Muscle layer of duodenum (tissue), 2 donors: ENCODE data around the gene CTBP1.
A peak's percentile ranks its signal among the peaks of the same experiment; 100 is the strongest.

Experiments
- H3K27ac ChIP-seq: one replicate; pipeline ENCODE4 v1.7.0; 2013; ENCODE audit warnings: mild to moderate bottlenecking, low read length
- H3K27me3 ChIP-seq: one replicate; pipeline ENCODE4 v1.7.0; 2013; ENCODE audit warnings: low read depth, mild to moderate bottlenecking, control low read depth, low read length
- H3K36me3 ChIP-seq, 2 donors: one replicate each; pipeline ENCODE4 v1.7.0; 2013; ENCODE audit warnings: low read length in 2 of 2, control low read depth in 1 of 2, mild to moderate bottlenecking in 1 of 2; ENCODE audit not compliant: insufficient read depth in 2 of 2, control insufficient read depth in 1 of 2
- H3K4me1 ChIP-seq, 2 donors: one replicate each; pipeline ENCODE4 v1.7.0; 2013; ENCODE audit warnings: low read length in 2 of 2, mild to moderate bottlenecking in 2 of 2, control low read depth in 1 of 2, moderate library complexity in 1 of 2; ENCODE audit not compliant: insufficient read depth in 2 of 2, control insufficient read depth in 1 of 2
- H3K4me3 ChIP-seq, 2 donors: one replicate each; pipeline ENCODE4 v1.7.0; 2013; ENCODE audit warnings: low read length in 2 of 2, low read depth in 1 of 2, mild to moderate bottlenecking in 1 of 2
- H3K9me3 ChIP-seq, 2 donors: one replicate each; pipeline ENCODE4 v1.7.0; 2013; ENCODE audit warnings: low read length in 2 of 2, control low read depth in 1 of 2, mild to moderate bottlenecking in 1 of 2; ENCODE audit not compliant: control insufficient read depth in 1 of 2
- donor health status: healthy.

Gene CTBP1

GRCh38 chr4:1172228-1172851 lies 76.6 kb downstream of the CTBP1 start, which contains the start of gene SPON2:
Gene SPON2 (minus strand): TSS chr4:1172583.
- H3K27ac ChIP-seq: no peak within 1 kb of the TSS
- H3K9me3 ChIP-seq: no peaks in the 10 kb centered on the region
- peaks cover 17% of the 10 kb centered on the region for H3K27me3 ChIP-seq
- H3K36me3 ChIP-seq: no peaks in the 10 kb centered on the region
- H3K4me3 ChIP-seq: peak within 1 kb of the TSS; percentile 30 to 60
- peaks cover 0 to 20% of the 10 kb centered on the region in 2 donors for H3K4me1 ChIP-seq

GRCh38 chr4:1171311-1172227 lies 77.4 kb downstream of the CTBP1 start:
- Histone ChIP-seq H3K9me3 (no peaks in the 10 kb centered on the region), H3K36me3 (no peaks in the 10 kb centered on the region), H3K27me3 (peaks cover 17% of the 10 kb centered on the region), H3K4me1 (peaks cover 0 to 25% of the 10 kb centered on the region in 2 donors), H3K27ac (no peak overlapping the region), H3K4me3 (peak overlapping the region; percentile 11 to 60)

- peaks cover 17% of the 10 kb centered on the region for H3K27me3 ChIP-seq
- no peaks in the 10 kb centered on the region for H3K9me3 ChIP-seq
- no peaks in the 10 kb centered on the region for H3K36me3 ChIP-seq
- no peak overlapping the region for H3K27ac ChIP-seq
- peaks cover 0 to 25% of the 10 kb centered on the region in 2 donors for H3K4me1 ChIP-seq
- peak overlapping the region in 1 of 2 donors; percentile 60 for H3K4me3 ChIP-seq
Measured at GRCh38 chr4:1170976-1171310, 78.0 kb downstream of the CTBP1 start.

GRCh38 chr4:1170156-1170975 lies 78.6 kb downstream of the CTBP1 start:
- H3K4me3 ChIP-seq: peak overlapping the region in 1 of 2 donors; percentile 60
- H3K36me3 ChIP-seq: no peaks in the 10 kb centered on the region
- H3K9me3 ChIP-seq: no peaks in the 10 kb centered on the region
- peaks cover 17% of the 10 kb centered on the region for H3K27me3 ChIP-seq
- peaks cover 0 to 25% of the 10 kb centered on the region in 2 donors for H3K4me1 ChIP-seq
- no peak overlapping the region for H3K27ac ChIP-seq

GRCh38 chr4:1169691-1170096 lies 79.2 kb downstream of the CTBP1 start:
- Histone ChIP-seq H3K27ac (no peak overlapping the region), H3K4me3 (no peak overlapping the region), H3K27me3 (peaks cover 17% of the 10 kb centered on the region), H3K9me3 (no peaks in the 10 kb centered on the region), H3K4me1 (peaks cover 0 to 25% of the 10 kb centered on the region in 2 donors), H3K36me3 (no peaks in the 10 kb centered on the region)

- Histone ChIP-seq H3K36me3 (no peaks in the 10 kb centered on the region), H3K4me1 (peaks cover 0 to 25% of the 10 kb centered on the region in 2 donors), H3K9me3 (no peaks in the 10 kb centered on the region), H3K27me3 (peaks cover 17% of the 10 kb centered on the region), H3K4me3 (no peak overlapping the region), H3K27ac (no peak overlapping the region)
Measured at GRCh38 chr4:1169171-1169671, 79.7 kb downstream of the CTBP1 start.

- Histone ChIP-seq H3K4me1 (peaks cover 0 to 25% of the 10 kb centered on the region in 2 donors), H3K36me3 (no peaks in the 10 kb centered on the region), H3K27ac (peak overlapping the region; percentile 23), H3K9me3 (no peaks in the 10 kb centered on the region), H3K4me3 (peak overlapping the region in 1 of 2 donors; percentile 73), H3K27me3 (peaks cover 17% of the 10 kb centered on the region)
Measured at GRCh38 chr4:1168191-1169101, 80.5 kb downstream of the CTBP1 start.

GRCh38 chr4:1167244-1167949 lies 81.5 kb downstream of the CTBP1 start:
- Histone ChIP-seq H3K36me3 (no peaks in the 10 kb centered on the region), H3K27me3 (peaks cover 16% of the 10 kb centered on the region), H3K9me3 (no peaks in the 10 kb centered on the region), H3K27ac (peak overlapping the region; percentile 23), H3K4me1 (peaks cover 0 to 25% of the 10 kb centered on the region in 2 donors), H3K4me3 (peak overlapping the region; percentile 73 to 80)

GRCh38 chr4:1166509-1167243 lies 82.3 kb downstream of the CTBP1 start:
- Histone ChIP-seq H3K9me3 (no peaks in the 10 kb centered on the region), H3K27ac (no peak overlapping the region), H3K36me3 (no peaks in the 10 kb centered on the region)

More at GRCh38 chr4:1166509-1167243, 82.3 kb downstream of the CTBP1 start:
- Histone ChIP-seq H3K27me3 (peaks cover 8% of the 10 kb centered on the region), H3K4me1 (peaks cover 0 to 25% of the 10 kb centered on the region in 2 donors), H3K4me3 (peak overlapping the region; percentile 73 to 80)
